Measurements from ENCODE around the gene TMEM175. TPM values are rescaled to one million over a fixed set of nuclear protein-coding genes. Genes with fewer than 3 reads are reported as not detected.

TMEM175 gene
- polyA plus RNA-seq, 1 donor: 25.5 TPM

DNA sequence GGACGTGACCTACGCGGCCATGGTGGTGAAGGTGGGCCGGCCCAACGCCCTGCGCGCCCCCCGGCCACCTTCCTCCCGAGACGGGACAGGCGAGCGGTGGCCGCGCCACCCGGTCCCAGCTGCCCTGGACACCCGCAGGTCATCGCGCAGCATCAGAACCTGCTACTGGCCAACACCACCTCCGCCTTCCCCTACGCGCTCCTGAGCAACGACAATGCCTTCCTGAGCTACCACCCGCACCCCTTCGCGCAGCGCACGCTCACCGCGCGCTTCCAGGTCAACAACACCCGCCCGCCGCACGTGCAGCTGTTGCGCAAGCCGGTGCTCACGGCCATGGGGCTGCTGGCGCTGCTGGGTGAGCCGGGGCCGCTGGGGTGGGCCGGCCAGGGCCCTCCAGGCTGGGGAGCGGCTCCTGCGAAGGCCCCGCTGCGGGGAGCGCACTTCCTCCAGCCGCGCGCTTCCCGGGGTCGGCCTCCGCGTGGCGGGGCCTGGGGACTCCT is 69.9 kb downstream of the TMEM175 start:
- no peak for DNase-seq

- no peak for DNase-seq
These were observed 70.5 kb downstream of the TMEM175 start for GRCh38 chr4:1002631-1003251.

- DNase-seq: no peak
These were observed 71.2 kb downstream of the TMEM175 start for GRCh38 chr4:1003271-1004070.

GRCh38 chr4:1004071-1004418 is 71.8 kb downstream of the TMEM175 start:
- no peak for DNase-seq

GRCh38 chr4:1004557-1005485 is 72.6 kb downstream of the TMEM175 start:
- DNase-seq: no peak

- DNase-seq: no peak
These were observed 74.6 kb downstream of the TMEM175 start for GRCh38 chr4:1006856-1007255.

Other genes with a start within 250 kb of the TMEM175 start
- gene SLC49A3, start 243.3 kb upstream of the TMEM175 start, polyA plus RNA-seq (ENCODE audit: insufficient read length): 3.7 TPM
- 106 TPM for gene PCGF3, start 226.6 kb upstream of the TMEM175 start, polyA plus RNA-seq (ENCODE audit: insufficient read length)
- 1.7 TPM for gene CPLX1, start 106.3 kb upstream of the TMEM175 start, polyA plus RNA-seq (ENCODE audit: insufficient read length)
- gene GAK, start 144 bp upstream of the TMEM175 start, polyA plus RNA-seq (ENCODE audit: insufficient read length): 68.8 TPM
- gene DGKQ, start 41.1 kb downstream of the TMEM175 start, polyA plus RNA-seq (ENCODE audit: insufficient read length): 5.8 TPM
- 8.9 TPM for gene IDUA, start 54.6 kb downstream of the TMEM175 start, polyA plus RNA-seq (ENCODE audit: insufficient read length)
- gene SLC26A1, start 60.9 kb downstream of the TMEM175 start, polyA plus RNA-seq (ENCODE audit: insufficient read length): 10.0 TPM
- gene FGFRL1, start 79.2 kb downstream of the TMEM175 start, polyA plus RNA-seq (ENCODE audit: insufficient read length): 33.1 TPM
- 17.9 TPM for gene RNF212, start 181.1 kb downstream of the TMEM175 start, polyA plus RNA-seq (ENCODE audit: insufficient read length)
- 10.8 TPM for gene SPON2, start 240.1 kb downstream of the TMEM175 start, polyA plus RNA-seq (ENCODE audit: insufficient read length)

Data from left kidney (tissue), 2 donors.